ENCODE data around the gene PRAME.

GRCh38 chr22:22538226-22538989 is 20.7 kb downstream of the PRAME start:
- no peak for TF ChIP-seq ZNF114 (CRISPR knock-in tag; IDR thresholded peaks at IDR 0.05)
- TF ChIP-seq ZNF462 (CRISPR knock-in tag; IDR thresholded peaks at IDR 0.05), result no peak
- no peak for TF ChIP-seq POLR2AphosphoS5 (IDR thresholded peaks at IDR 0.05; ENCODE audit: low read depth)
- TF ChIP-seq, protein P1, sequence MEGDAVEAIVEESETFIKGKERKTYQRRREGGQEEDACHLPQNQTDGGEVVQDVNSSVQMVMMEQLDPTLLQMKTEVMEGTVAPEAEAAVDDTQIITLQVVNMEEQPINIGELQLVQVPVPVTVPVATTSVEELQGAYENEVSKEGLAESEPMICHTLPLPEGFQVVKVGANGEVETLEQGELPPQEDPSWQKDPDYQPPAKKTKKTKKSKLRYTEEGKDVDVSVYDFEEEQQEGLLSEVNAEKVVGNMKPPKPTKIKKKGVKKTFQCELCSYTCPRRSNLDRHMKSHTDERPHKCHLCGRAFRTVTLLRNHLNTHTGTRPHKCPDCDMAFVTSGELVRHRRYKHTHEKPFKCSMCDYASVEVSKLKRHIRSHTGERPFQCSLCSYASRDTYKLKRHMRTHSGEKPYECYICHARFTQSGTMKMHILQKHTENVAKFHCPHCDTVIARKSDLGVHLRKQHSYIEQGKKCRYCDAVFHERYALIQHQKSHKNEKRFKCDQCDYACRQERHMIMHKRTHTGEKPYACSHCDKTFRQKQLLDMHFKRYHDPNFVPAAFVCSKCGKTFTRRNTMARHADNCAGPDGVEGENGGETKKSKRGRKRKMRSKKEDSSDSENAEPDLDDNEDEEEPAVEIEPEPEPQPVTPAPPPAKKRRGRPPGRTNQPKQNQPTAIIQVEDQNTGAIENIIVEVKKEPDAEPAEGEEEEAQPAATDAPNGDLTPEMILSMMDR (conservative IDR thresholded peaks at IDR 0.05; ENCODE audit: low read depth in 2 of 2), result no peak
- no peak for TF ChIP-seq JUNB (IDR thresholded peaks at IDR 0.05; ENCODE audit: unreplicated experiment)
- no peak for TF ChIP-seq EZH2 (IDR thresholded peaks at IDR 0.05; ENCODE audit: low read depth, unreplicated experiment)
- no peak for TF ChIP-seq STAT1 (IDR thresholded peaks at IDR 0.05; ENCODE audit: unreplicated experiment)
- TF ChIP-seq EZH2phosphoT487 (IDR thresholded peaks at IDR 0.05; ENCODE audit: unreplicated experiment), result no peak
- TF ChIP-seq CREB1 (CRISPR knock-in tag; IDR thresholded peaks at IDR 0.05; ENCODE audit: low read depth), result no peak
